HCT116 (cell line): ENCODE measurements around the gene PYDC1. TPM values are rescaled to one million over a fixed set of nuclear protein-coding genes. Genes with fewer than 3 reads are reported as not detected.

Source experiments
- ATAC-seq: fragments of 200-7000 bp; cut with Tn5 transposase; 2 replicates; pipeline ENCODE4 v1.9.1; 2020; ENCODE audit warnings: mild to moderate bottlenecking, moderate library complexity
- BruUV-seq: library from RNA; stranded (reverse); fragments of 400-500 nt; replicated peaks from 2 replicates; lab custom pipeline; 2021; lab: Mats Ljungman, UMichigan
- CTCF ChIA-PET: fragments of 300-600 bp; sonication (Branson Sonifier 250); formaldehyde crosslinking; loops from one replicate; lab custom pipeline; 2021; ENCODE audit warnings: antibody characterized with exemption; lab: Charles Lee
- POLR2A ChIA-PET: fragments of 300-600, 350-600 bp; sonication (Branson Sonifier 250); formaldehyde crosslinking; loops from one replicate; lab custom pipeline; 2021; ENCODE audit warnings: antibody characterized with exemption; lab: Charles Lee
- RAD21 ChIA-PET, 2 experiments: fragments of 300-600 bp; sonication (Branson Sonifier 250); formaldehyde crosslinking; loops; one replicate each; lab custom pipeline; 2023; ENCODE audit warnings: low total read pairs in 2 of 2; ENCODE audit not compliant: uncharacterized antibody in 2 of 2, unreplicated experiment in 2 of 2, low non-redundant PET in 1 of 2; lab: Charles Lee
- DNase-seq: peaks from one replicate; pipeline ENCODE4 v3.0.0-alpha.2; 2010; ENCODE audit warnings: low read depth, low spot score
- H2AFZ ChIP-seq: fragments of 200-600 bp; shearing (Covaris generic), sonication (generic); 2 replicates; pipeline ENCODE4 v1.6.1; 2017; ENCODE audit warnings: low read depth, mixed run types, mixed read lengths, antibody characterized with exemption, low read length; ENCODE audit not compliant: poor library complexity, severe bottlenecking
- H3K27ac ChIP-seq: 2 replicates; pipeline ENCODE4 v1.5.1; 2012; ENCODE audit warnings: low read depth, low read length
- H3K27me3 ChIP-seq: fragments of 200-600 bp; sonication (generic); 2 replicates; pipeline ENCODE4 v1.6.1; 2016; ENCODE audit warnings: mixed run types, low read length, mixed read lengths; ENCODE audit not compliant: insufficient read depth
- H3K36me3 ChIP-seq, 2 experiments: fragments of 200-500 bp in 1 of 2; fragments of 200-600 bp in 1 of 2; sonication (Bioruptor generic) in 1 of 2; sonication (generic) in 1 of 2; 2 replicates each; pipeline versions ENCODE4 v1.5.1 to v1.6.1; 2014 to 2016; ENCODE audit warnings: low read length in 2 of 2, inconsistent platforms in 1 of 2, mixed read lengths in 1 of 2, mixed run types in 1 of 2; ENCODE audit not compliant: insufficient read depth in 2 of 2, control insufficient read depth in 1 of 2
- H3K4me1 ChIP-seq, 2 experiments: fragments of 200-600 bp in 1 of 2; sonication (generic) in 1 of 2; 2 replicates each; pipeline versions ENCODE4 v1.5.1 to v1.6.1; 2012 to 2017; ENCODE audit warnings: low read length in 2 of 2, inconsistent platforms in 1 of 2, mild to moderate bottlenecking in 1 of 2, mixed read lengths in 1 of 2, mixed run types in 1 of 2, moderate library complexity in 1 of 2; ENCODE audit not compliant: insufficient read depth in 2 of 2, control insufficient read depth in 1 of 2
- H3K4me2 ChIP-seq: fragments of 200-600 bp; sonication (generic); 2 replicates; pipeline ENCODE4 v1.6.1; 2017; ENCODE audit warnings: mixed run types, low read length, mixed read lengths
- H3K4me3 ChIP-seq, 2 experiments: fragments of 200-600 bp in 1 of 2; sonication (generic) in 1 of 2; replicated peaks in 1 of 2; 2 replicates each; pipeline ENCODE4 v1.5.1; 2011 to 2016; ENCODE audit warnings: low read length in 2 of 2, control low read depth in 1 of 2, low read depth in 1 of 2, mild to moderate bottlenecking in 1 of 2, mixed read lengths in 1 of 2, mixed run types in 1 of 2
- H3K79me2 ChIP-seq: fragments of 200-600 bp; sonication (generic); 2 replicates; pipeline ENCODE4 v1.6.1; 2017; ENCODE audit warnings: mild to moderate bottlenecking, mixed run types, low read length, moderate library complexity, mixed read lengths; ENCODE audit not compliant: insufficient read depth
- H3K9ac ChIP-seq: fragments of 200-600 bp; sonication (generic); 2 replicates; pipeline ENCODE4 v1.6.1; 2016; ENCODE audit warnings: low read length, mixed read lengths
- H3K9me2 ChIP-seq: fragments of 200-600 bp; sonication (generic), shearing (Covaris generic); 2 replicates; pipeline ENCODE4 v1.6.1; 2017; ENCODE audit warnings: mixed run types, mild to moderate bottlenecking, moderate library complexity; ENCODE audit not compliant: insufficient read depth
- H3K9me3 ChIP-seq, 2 experiments: fragments of 200-500 bp in 1 of 2; fragments of 200-600 bp in 1 of 2; sonication (Bioruptor generic) in 1 of 2; sonication (generic) in 1 of 2; 2 replicates each; pipeline ENCODE4 v1.6.1; 2014 to 2017; ENCODE audit warnings: low read length in 2 of 2, mixed read lengths in 2 of 2, inconsistent platforms in 1 of 2, low read depth in 1 of 2, mild to moderate bottlenecking in 1 of 2, mixed run types in 1 of 2, moderate library complexity in 1 of 2; ENCODE audit not compliant: control insufficient read depth in 1 of 2, insufficient read depth in 1 of 2
- H4K20me1 ChIP-seq: fragments of 200-600 bp; sonication (generic), shearing (Covaris generic); 2 replicates; pipeline ENCODE4 v1.6.1; 2017; ENCODE audit warnings: mixed run types, mild to moderate bottlenecking, moderate library complexity; ENCODE audit not compliant: insufficient read depth
- CEBPB ChIP-seq: IDR thresholded peaks from 2 replicates; pipeline ENCODE4 v1.6.1; 2012; ENCODE audit warnings: low read depth
- EGR1 ChIP-seq: IDR thresholded peaks from 2 replicates; pipeline ENCODE4 v1.6.1; 2012; ENCODE audit warnings: low read depth
- ELF1 ChIP-seq: IDR thresholded peaks from 2 replicates; pipeline ENCODE4 v1.6.1; 2012; ENCODE audit warnings: low read depth, borderline replicate concordance
- EZH2 ChIP-seq: fragments of 200-600 bp; sonication (generic); IDR thresholded peaks from 2 replicates; pipeline ENCODE4 v1.6.1; 2017; ENCODE audit warnings: antibody characterized with exemption, mixed run types
- EZH2phosphoT487 ChIP-seq: fragments of 200-600 bp; IDR thresholded peaks from 2 replicates; pipeline ENCODE4 v1.6.1; 2018; ENCODE audit warnings: antibody characterized with exemption, borderline replicate concordance
- FOSL1 ChIP-seq: IDR thresholded peaks from 2 replicates; pipeline ENCODE4 v1.6.1; 2012; ENCODE audit warnings: low read depth
- MAX ChIP-seq: IDR thresholded peaks from 2 replicates; pipeline ENCODE4 v1.6.1; 2012
- POLR2AphosphoS5 ChIP-seq: IDR thresholded peaks from 2 replicates; pipeline ENCODE4 v1.6.1; 2011; ENCODE audit warnings: mild to moderate bottlenecking, low read depth, low read length, moderate library complexity
- SIN3A ChIP-seq: IDR thresholded peaks from 2 replicates; pipeline ENCODE4 v1.6.1; 2012; ENCODE audit warnings: low read depth
- SP1 ChIP-seq: IDR thresholded peaks from 2 replicates; pipeline ENCODE4 v1.6.1; 2012; ENCODE audit warnings: low read depth
- SRF ChIP-seq: IDR thresholded peaks from 2 replicates; pipeline ENCODE4 v1.6.1; 2012; ENCODE audit warnings: low read depth
- YY1 ChIP-seq: IDR thresholded peaks from 2 replicates; pipeline ENCODE4 v1.6.1; 2011; ENCODE audit warnings: low read length, low read depth, moderate library complexity, mild to moderate bottlenecking; ENCODE audit not compliant: insufficient replicate concordance; ENCODE audit errors: extremely low read depth
- ZBTB33 ChIP-seq: IDR thresholded peaks from 2 replicates; pipeline ENCODE4 v1.6.1; 2011; ENCODE audit warnings: mild to moderate bottlenecking, low read length, moderate library complexity; ENCODE audit not compliant: insufficient replicate concordance; ENCODE audit errors: extremely low read depth
- ZFX ChIP-seq: fragments of 450-650 bp; IDR thresholded peaks from 2 replicates; pipeline ENCODE4 v1.6.1; 2017
- intact Hi-C: fragments of 100-400 bp; cut with micrococcal nuclease; formaldehyde crosslinking; loops from 2 replicates; pipeline ENCODE4 v1.10.0; 2022
- total RNA-seq: library from RNA; stranded (reverse); gene quantifications from one replicate; pipeline ENCODE4 v1.2.1, GENCODE V29; 2021; ENCODE audit not compliant: unreplicated experiment

The PYDC1 gene
- total RNA-seq, 1 experiment from 2014 or later = not detected

GRCh38 chr16:31192856-31193642, 23.9 kb downstream of the PYDC1 start:
- Histone ChIP-seq H3K4me3 (no peak overlapping the region), H3K36me3 (peaks cover 79 to 95% of the 10 kb centered on the region in 2 experiments), H3K27me3 (no peaks in the 10 kb centered on the region), H3K9ac (no peak overlapping the region), H3K4me1 (no peaks in the 10 kb centered on the region), H3K79me2 (peaks cover 91% of the 10 kb centered on the region), H3K27ac (no peak overlapping the region), H3K9me3 (no peaks in the 10 kb centered on the region), H3K9me2 (no peaks in the 10 kb centered on the region), H2AFZ (no peak overlapping the region), H3K4me2 (no peak overlapping the region), H4K20me1 (peaks cover 64% of the 10 kb centered on the region; the same call in 1 of the 2 replicates)
- no TSS peak for BruUV-seq
- DNase-seq = no peak
- POLR2A ChIA-PET = no interaction called here
- ATAC-seq = no peak
- CTCF ChIA-PET = no interaction called here
- intact Hi-C loops = no loop called here
- RAD21 ChIA-PET = no interaction called here
- TF ChIP-seq SRF (no peak), MAX (no peak), ZBTB33 (no peak), SP1 (no peak), SIN3A (no peak), ELF1 (no peak), POLR2AphosphoS5 (no peak; the same call in 1 of the 2 replicates), ZFX (no peak), EZH2phosphoT487 (no peak), EGR1 (no peak), FOSL1 (no peak), YY1 (no peak), CEBPB (no peak), EZH2 (no peak)
